Ureter (tissue), 1 donor: ENCODE data around the gene CLBA1. TPM values are rescaled to one million over a fixed set of nuclear protein-coding genes. Genes with fewer than 3 reads are reported as not detected.
A peak's percentile ranks its signal among the peaks of the same experiment; 100 is the strongest.

Source experiments
- DNase-seq: peaks from one replicate; pipeline ENCODE4 v3.0.0-alpha.2; 2020; ENCODE audit warnings: low spot score
- total RNA-seq: library from RNA; stranded (reverse); gene quantifications from one replicate; pipeline ENCODE4 v1.2.4, GENCODE V29; 2023
- donor health status: DM: yes; HTN: yes; CAD: no.

The CLBA1 gene
- total RNA-seq, 1 donor from 2014 or later = 17.3 TPM

DNA sequence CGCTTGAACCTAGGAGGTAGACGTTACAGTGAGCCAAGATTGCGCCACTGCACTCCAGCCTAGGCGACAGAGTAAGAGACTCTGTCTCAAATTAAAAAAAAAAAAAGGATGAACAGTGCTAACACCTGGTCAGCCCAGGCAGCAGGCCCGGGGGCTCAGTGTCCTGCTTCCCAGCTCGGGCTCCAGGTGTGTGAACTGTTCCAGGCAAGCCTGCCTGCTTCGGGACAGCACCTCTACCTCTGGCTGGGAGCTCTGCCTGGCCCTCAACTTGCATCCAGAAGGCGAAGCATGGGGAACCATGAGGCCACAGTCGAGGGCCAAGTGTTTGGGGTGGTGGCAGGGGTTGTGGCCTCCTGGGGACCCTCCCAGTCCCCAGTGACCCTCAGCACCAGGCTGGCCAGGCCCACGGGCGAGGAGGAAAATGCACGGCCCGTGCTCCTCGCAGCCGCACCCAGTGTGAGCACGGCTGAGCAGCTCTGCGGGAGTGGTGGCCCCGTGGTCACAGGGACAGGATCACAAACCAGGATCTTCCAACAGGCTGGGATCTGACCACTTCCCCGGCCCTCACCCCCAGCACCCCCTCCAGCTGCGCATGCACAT, 19.8 kb downstream of the CLBA1 start:
- no peak for DNase-seq

DNA sequence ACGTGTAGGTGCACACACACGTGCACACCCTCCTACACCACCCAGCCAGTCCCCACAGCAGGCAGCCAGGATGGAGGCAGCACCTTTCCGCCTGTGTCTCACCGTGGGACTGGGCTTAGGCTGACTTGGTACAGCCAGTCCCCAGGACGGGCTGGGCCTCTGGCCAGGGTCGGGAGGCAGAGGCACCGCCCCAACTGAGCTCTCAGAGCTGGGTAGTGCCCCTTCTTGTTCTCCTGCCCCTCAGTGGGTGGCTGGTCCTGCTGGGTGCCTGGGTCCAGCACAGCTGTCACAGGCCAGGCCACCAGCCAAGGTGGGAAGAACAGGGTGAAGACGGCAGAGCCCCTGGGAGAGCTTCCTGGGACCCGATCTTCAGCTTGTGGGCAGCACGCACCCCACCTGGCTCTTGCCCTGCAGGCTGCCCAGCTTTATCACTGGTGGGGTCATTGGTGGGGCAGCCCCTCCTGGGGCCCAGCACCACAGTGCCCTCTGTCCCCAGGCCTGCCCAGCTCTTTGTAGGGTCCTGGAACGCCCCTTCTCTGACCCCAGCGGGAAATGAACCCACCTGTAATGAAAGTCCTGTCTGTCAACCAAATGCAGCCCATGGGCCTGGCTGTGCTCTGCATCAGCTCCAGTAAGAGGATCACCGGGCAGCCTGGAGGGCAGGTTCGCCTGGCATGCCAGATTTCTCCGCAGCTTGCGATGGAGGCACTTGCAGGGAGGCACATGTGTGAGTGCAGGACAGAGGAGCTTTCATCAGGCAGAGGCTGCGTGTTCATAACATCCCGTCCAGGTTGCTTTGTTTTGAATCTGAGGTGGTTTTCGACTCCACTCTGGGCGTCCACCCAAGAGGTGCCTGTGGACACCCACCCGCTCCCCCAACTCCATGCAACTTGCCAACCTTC, 20.6 kb downstream of the CLBA1 start:
- no peak for DNase-seq

DNA sequence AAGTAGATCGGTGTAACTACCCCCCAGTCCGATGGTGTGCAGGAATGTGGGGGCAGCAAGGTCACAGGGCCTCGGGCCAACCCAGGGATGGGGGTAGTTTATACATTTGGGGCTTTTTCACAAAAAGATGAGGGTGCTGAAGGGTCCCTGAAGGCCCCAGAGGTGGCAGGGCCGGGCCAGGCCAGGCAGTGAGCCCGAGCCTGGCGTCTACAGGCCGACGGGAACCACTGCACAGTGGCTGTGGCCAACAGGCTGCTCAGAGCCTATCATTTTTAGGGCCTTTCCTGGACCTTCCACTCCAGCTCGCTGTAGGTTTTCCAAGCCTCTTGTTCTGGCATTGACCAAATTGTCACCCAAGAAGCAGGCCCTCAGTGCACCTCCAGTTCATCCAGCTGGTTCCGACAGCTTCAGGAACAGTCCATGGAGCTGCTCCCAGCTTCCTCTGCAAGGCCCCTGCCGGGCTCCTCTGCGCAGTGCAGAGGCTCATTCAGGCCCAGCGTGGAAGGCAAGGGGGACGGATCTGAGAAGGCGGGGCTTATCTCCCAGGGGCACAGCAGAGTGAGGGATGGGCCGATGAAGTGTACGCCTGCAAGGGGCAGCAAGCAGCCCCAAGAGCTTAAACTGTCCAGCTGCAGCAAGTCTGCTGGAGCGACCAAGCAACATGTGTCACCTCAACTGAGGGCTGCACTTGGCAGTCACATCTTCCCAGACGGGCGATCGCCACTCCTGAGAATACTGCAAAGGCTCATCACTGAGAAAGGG, 21.4 kb downstream of the CLBA1 start:
- no peak for DNase-seq

DNA sequence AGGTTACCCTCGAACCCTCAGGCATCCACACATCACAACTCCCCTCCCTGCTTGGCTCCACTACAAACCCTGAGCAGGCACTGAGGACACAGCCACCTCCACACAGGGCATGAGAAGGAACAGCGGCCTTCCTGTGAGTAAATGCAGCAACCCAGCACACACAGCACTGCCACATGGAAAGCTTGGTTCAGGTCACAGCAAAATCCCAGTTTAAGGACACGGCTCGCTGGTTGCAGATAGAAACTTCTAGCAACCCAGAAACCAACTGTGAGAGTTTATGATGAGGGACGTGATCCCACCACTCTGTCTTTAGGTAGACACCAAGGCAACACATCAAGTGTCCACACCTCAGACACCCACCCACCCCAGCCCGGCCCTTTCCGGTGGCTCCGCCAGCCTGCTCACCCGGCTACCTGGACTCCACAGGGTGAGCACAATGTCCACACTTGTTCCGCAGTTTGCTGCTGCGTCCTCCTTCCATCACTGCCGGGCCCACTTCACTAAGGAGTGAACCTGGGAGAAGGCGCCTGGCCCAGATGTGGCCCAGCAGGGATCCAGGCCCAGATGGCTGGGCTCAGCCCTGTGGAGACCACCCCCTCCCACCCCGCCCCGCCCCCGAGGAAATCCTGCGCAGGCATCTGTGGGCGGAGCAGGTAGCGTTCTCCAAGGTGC, 22.1 kb downstream of the CLBA1 start:
- DNase-seq = no peak

DNA sequence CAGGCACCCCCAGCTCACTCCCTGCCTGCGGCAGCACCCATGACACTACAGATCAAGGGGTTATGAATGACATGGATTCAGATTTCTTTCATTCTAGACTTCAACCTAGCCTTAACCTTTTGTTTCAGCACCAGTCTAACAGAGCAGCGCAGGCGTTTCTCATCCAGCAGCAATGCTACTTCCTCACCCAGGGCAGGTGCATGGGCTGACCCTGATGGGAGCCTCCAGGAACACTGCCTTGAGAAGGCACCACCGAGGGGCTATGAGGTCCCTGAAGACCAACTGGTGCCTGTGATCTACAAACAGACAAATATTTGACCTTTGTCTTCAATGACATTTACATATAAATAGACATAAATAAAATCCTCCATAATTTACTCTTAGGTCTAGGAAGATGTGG, 24.5 kb downstream of the CLBA1 start:
- no peak for DNase-seq

DNA sequence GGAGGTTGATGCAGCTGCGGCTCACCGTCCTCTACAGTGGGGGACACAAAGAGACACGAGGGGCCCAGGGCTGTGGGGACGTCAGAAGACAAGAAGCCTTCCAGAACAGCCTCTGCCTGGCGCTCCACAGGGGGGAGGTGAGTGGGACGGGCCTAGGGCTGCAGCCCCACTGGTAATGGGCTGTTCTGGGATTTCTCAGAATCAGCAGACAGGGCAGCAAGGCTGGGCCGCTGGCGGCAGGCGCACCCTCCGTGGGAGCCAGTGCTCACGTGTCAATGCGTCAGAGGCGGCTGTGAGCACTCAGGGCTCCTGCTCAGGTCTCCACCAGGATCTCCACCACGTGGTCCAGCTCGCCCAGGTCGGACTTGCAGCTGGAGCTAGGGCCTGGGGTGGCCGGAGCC, 25.3 kb downstream of the CLBA1 start:
- no peak for DNase-seq

DNA sequence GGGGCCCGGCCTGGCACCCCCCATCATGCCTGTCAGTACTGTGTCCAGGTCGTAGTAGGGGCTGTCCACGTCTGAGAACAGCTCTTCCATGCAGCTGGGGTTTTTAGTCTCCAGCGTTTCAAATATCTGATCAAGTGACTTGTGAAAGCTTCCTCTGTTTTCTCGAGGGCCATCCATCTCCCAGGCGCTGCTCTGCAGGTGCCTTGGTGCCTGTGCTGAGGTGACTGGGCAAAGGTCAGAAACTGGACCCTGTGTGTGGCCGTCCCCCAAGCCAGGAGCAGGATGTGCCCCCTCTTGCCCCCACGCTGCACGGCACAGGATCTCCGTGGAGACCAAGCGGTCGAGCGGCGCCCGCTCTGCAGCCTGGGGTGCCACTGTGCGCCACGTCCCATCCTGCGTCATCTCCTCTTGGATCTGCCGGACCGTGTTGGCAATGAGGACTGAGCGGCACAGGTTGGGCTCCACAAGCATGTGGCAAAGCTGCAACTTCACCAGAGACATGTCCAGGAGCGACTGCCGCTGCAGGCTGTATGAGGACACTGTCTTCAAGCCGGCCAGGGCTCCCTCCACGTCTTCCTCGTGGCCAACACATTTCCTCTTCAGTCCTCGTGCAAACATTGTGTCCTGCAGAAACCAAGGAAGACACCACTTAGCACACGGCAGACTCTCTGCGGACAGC, 25.9 kb downstream of the CLBA1 start:
- no peak for DNase-seq

DNA sequence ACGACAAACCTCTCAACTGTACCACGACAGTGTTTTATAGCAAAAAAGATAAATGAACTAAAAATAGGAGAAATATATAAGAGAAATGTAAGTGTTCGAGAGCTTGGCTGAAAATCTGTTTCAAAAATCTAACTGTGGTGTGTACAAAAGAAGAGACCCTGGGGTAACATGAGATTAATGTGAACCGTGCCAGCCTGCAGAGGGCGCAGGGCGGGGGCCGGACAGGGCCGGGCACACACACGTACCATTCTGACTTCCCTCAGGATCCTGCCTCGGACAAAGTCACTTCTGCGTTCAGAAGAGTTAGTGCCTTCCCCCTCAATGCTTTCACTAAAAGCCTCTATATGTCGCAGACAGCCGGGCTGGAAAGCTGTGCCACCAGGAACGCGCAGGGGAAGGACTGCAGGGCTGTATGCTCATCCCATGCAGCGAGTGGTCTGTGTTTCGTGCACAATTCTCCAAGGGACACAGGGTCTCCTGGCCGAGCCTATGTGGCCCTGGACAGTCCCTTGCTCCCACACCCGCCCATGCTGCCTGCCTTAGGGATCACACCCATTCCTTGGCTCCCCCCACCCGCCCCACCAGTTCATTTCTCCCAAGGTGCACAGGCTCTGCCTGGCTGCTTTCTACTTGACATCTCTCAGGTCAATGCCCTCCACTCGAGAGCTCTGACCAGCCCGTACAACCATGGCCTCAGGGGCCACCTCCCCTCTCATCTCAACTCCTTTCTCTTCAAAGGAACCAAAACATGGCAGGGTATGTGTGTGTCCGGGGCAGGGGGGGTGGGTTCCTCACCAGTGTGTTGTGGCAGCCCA, 26.8 kb downstream of the CLBA1 start:
- DNase-seq = no peak

DNA sequence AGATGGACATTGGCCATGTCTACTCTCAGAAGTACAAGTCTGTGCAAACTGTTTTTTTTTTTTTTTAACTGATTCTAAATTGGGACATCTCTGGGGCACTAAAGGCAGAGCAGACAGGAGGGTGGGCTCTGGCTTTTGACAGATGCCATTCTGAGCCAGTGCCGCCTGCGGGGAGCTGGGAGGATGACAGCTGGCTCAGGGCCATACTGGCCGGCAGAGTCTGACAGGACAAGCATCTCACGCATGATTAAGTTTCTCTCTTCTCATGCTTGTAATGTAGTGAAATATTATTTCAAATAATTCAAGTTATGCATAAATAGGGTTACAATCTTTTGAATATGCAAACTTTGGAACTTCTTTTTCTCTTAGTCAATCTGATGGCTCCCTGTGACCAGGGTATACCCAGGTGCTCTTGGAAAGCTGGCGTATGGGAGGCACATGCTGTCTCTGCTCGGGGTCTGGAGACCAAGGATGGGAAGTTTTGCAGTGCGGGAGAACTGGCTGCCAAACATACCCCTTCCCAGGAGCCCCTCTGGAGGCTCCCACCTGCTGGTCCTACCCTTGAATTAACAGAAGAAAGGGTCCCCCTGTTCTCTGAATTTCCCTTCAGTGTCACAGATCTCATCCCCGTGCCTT, 27.7 kb downstream of the CLBA1 start:
- no peak for DNase-seq

DNA sequence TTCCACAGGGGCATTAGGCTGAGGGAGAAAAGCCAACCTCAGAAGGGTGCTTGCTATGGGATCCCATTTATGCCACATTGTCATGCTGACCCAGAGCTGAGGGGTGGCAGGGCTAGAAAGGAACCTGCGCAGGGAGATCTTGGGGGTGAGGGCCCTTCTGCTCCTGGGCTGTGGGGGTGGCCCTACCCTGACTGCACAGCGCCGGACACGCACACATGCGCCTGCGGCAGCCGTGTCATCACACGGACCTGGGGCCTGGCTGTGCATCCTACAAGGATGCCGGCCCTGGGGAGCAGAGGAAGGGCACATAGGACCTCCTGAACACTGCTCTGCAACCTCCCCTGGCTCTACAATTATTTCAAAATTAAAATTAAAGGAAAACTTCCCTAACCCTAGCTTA, 28.4 kb downstream of the CLBA1 start:
- no peak for DNase-seq

DNA sequence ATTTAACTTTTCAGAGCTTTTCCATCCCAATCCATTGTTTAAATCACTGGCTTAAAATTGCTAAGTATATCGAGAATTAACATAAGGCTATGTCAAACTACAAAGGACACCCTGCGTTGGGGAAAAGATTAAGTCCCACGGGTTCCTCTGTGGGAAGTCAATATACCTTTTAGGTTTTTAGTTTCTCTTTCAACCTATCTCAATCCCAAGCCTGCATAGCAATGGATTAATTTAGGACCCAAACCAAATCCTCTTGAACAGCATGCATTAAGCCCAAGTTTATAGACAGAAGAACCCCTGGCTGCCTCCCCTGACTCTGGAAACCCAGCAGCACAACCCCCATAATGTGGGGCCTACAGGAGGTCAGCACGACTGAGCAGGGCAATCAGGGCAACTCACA, 29.0 kb downstream of the CLBA1 start:
- no peak for DNase-seq

DNA sequence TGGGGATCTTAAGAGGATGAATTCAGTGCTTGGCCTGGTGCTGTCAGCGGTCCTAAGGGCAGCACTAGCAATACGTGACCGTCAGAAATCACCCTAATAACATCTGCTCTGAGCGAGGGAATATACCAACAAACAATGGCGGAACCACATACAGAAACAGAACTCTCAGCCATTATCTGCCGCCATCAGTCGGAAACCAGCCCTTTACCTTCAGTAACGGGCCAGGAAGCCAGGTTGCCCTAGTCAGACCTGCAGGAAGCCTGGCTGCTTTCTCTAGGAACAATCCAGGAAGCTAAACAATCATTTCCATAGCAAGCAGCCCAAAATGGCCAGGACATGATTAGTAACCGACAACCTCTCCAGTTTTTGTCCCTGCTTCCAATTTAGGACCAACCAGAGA, 29.7 kb downstream of the CLBA1 start:
- no peak for DNase-seq

DNA sequence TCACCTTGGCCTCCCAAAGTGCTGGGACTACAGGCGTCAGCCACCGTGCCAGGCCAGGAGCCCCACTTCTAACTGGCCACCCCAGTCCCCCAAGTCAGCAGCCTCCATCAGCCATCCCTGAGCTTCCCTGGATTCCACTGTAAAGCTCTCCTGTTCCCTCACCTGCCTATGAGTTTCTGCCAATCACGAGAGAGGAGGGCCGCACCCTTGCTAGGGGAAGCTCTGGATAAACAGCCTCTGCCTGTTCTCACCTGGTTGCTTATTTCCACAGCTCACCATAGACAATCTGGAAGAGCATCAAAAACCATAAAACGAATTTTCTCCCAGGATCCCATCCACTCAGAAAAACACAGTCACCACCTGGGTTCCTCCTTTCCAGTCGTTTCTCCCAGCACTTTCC, 30.3 kb downstream of the CLBA1 start:
- no peak for DNase-seq

DNA sequence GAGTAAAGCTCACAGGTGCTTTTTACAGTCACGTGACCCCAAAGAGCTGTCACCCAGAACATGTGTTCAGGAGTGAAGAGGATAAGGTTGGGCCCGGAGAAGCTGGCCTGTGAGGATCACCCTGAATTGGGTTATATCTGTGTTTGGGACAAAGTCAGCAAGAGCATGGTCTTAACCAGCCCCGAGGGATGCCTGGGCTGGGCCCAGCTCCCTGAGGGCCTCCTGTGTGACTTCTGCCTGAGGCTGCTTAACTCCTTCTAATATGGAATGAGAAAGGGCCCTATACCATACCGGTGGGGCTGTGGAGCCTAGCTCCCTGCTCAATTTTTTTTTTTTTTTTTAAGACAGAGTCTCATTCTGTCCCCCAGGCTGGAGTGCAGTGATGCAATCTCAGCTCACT, 32.8 kb downstream of the CLBA1 start:
- no peak for DNase-seq

DNA sequence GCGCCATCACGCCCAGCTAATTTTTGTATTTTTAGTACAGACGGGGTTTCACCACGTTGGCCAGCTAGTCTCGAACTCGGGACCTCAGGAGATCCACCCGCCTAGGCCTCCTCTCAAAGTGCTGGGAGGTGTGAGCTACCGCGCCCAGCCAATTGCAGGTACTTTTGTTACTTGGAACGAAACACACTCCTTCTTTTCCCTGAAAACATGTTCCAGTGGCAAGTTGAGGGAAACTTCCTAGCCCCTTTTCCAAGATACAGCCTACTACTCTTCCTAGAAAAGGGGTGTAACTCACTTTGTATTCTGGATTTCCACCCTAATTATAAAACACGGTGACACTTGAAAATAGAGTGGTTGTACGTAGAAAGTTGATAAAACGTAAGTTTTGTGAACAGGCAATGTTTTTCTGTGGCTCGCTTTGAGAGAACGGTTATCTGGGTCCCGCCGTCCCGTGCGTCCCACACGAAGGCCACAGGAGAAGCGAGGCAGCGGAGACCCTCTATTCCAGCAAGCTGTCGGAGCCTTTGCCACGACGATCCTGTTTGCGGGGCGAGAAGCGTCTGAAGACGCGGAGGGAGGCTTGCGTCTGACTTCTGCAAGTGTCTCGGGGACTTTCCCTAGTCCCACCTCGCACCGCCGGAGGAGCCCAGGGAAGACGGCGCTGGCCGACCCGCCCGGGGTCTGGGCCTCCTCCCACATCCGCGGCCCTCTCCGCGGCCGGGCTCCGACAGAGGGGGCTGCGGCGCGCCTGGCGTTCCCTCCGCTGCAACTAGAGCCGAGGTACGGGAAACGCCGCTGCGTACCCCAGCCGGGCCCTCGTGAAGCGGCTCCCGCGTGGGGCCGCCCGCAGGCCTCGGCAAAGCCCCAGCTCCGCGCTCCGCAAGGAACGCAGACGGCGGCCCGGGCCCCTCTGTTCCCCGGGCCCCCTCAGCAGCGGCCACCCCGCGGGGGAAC, 34.5 kb downstream of the CLBA1 start:
- DNase-seq = no peak

DNA sequence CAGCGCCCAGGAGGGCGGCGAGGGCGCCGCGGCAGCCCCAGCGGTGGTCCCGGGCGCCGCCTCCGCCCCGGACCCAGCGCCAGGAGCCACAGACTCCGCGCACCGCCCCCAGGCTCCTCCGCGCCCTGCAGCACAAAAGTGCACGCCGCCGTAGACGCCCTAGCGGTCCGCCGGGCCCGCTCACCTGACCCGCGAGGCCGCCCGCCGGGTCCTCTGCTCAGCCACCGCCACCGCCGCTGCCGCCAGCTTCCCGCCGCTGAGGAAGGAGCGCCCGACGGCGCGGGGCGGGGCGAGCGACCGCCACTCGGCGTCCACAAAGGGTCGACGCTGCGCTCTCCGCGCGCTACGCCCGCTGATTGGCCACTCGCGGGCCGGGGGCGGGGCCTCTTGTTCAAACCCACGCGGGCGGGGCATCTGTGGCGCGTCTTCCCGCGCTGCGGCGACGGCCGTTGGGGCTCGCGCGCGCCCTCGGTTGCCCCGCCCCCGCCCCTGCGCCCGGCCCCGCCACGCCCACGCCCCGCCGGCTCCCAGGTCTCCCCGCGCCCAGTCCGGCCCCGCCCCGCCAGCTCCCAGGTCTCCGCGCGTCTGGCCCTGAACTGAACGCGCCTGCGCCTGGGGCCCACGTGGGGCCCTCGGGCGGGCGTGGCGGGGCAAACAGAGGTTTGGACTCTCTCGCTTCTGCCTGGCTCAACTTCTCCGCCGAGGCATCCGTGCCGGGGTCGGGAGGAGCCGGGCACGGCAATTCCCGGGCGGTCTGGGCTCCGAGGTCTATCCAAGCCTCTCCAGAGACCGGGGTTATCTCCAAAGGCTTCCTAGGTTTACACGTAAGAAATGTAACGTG, 35.4 kb downstream of the CLBA1 start, which contains the start of gene CDCA4:
Gene CDCA4 (minus strand): TSS at position 269 of the 841 bp plus-strand sequence. CDS start 9,154 bp downstream, outside the sequence.
- peak; percentile 96 for DNase-seq

DNA sequence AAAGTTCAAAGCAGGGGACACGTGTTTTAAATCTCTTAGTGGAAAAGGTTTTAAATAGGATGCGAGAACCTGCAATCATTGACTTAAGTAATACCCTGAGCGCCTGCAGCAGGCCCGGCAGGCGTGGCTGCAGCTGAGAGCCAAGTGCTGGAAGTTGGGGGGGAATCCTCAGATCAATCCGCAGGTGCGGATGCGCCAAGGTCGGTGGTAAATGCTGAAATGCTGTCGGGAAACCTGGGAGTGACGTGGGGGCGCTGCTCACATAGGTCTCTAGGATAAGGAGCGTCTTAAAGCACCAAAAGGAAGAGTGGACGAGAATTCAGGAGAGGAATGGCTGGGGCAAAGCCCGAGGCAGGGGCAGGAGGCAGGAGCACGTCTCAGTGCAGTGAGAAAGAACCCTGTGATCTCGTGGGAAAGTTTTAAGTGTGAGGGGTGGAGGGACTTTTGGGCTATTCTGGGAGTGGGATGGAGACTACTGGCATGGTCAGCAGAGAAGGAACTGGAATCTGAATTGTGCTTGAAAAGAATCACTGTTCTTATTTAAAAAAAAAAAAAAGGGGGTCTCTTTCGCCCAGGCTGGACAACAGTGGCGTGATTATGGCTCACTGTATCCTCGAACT, 36.2 kb downstream of the CLBA1 start:
- DNase-seq = peak; percentile 55
